T-helper 2 cell (primary cell): Measurements from ENCODE around the gene SIGLEC14.
A peak's percentile ranks its signal among the peaks of the same experiment; 100 is the strongest.

Experiments used
- DNase-seq, 5 experiments: peaks; one replicate each; pipeline versions ENCODE4 v3.0.0 to v3.0.0-alpha.2; 2012 to 2022

SIGLEC14 gene

GRCh38 chr19:51610576-51610975 lies 36.0 kb downstream of the SIGLEC14 start:
- DNase-seq = no peak

GRCh38 chr19:51607920-51608562 lies 38.6 kb downstream of the SIGLEC14 start:
- peak in 3 of 5 experiments; percentile 23 to 49 (median 46) for DNase-seq

DNA sequence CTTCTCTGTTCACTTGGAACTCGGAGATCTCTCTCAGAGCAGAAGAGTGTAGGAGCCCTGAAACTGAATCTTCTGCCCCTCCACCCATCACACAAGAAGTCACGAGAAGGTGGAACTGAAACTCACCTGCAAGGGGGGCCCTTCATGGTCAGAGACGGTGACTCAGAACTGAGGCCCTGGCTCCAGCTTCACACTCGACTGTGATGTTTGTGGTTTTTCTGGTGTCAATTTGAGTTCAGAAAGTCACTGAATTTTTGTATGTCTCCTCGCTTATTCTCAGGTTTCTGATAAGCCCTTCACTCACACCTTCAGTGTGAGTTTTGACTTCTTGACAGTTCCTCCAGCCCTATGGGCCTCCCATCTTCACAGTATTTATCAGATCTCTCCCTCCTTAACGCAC lies 39.5 kb downstream of the SIGLEC14 start:
- DNase-seq = peak in 1 of 5 experiments; percentile 65

DNA sequence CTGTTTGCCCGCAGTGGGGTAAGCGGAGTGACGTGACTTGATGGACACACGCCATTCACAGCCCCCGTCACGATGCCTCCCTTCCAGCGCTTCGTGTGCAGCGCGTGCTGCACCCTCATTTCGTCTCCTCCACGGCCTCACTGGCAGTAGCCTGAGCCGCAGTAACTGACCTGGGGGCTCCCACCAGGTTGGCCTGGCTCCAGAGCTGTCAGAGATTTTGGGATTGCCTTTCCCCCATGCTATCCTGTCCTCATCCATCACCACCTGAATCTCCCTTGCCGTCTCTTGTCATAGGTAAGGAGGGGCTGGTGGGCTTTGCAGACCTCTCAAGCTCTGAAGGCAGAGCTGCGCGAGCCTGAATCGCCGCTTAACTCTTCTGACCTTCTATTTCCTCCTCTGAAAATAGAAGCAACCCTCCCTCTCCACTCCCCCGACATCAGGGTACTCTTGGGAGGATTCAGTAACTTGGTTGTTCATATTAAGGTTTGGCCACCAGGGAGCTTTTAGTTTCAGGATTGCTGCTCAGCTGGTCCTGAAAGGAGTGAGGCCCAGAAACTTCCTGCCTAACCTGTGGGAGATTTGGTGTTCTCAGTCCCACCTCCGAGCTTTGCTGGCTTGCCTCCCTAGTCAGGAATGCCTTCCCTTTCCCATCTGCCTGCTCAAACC lies 44.3 kb downstream of the SIGLEC14 start:
- no peak for DNase-seq

- no peak for DNase-seq
These were observed 45.6 kb downstream of the SIGLEC14 start for GRCh38 chr19:51600940-51601580.

GRCh38 chr19:51599084-51599483 lies 47.5 kb downstream of the SIGLEC14 start:
- DNase-seq = no peak

GRCh38 chr19:51598159-51598915 lies 48.3 kb downstream of the SIGLEC14 start:
- DNase-seq = no peak

GRCh38 chr19:51595190-51596175 lies 51.1 kb downstream of the SIGLEC14 start:
- no peak for DNase-seq

- DNase-seq = no peak
These were observed 51.9 kb downstream of the SIGLEC14 start for GRCh38 chr19:51594774-51595109.

GRCh38 chr19:51593969-51594773 lies 52.5 kb downstream of the SIGLEC14 start:
- DNase-seq = peak; percentile 90 to 98 (median 93)

DNA sequence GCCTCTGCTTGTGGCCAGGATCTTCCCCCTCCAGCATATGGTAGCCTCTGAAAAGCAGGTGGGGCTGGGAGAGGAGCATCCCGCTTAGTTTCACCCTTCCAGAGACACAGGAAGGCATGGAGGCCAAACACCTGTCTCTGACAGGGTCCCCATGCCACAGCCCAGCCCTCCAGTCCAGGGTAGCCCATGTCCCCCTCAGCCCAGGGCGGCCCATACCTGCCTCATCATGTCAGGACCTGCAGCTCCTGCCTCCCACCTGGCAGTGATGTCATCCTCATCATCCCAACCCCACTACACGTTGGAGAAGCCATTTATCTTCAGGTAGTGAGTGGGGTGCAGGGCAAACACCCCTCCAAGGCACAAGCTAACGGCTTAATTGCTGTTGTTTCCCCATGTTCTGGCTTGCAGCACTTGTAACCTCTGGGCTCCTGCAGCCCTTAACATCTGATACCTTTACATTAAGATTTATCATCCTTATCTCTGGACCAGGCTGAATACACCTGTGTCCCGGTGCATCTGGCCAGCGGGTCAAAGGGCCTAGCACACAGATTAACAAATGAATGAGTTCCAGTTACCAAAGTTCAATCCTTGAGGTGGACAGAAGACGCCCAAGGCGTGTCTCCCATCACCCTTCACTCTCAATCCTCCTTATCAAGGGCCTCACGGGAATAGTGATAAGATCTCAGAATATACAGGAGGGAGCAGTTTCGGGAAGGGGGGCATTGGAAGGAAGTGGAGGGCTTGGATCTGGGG lies 53.3 kb downstream of the SIGLEC14 start:
- no peak for DNase-seq
